HL-60 (cell line): Measurements from ENCODE around the gene PIGBOS1.

Source experiments
- DNase-seq, 2 experiments: peaks; one replicate each; pipeline ENCODE4 v3.0.0-alpha.2; 2010 to 2020; ENCODE audit warnings: low read depth in 1 of 2, low spot score in 1 of 2
- H3K27ac ChIP-seq: fragments of 250-450 bp; sonication (Bioruptor Pico); replicated peaks from 2 replicates; pipeline ENCODE4 v1.5.1; 2020; ENCODE audit warnings: mild to moderate bottlenecking, moderate library complexity
- H3K27me3 ChIP-seq: fragments of 250-450 bp; sonication (Bioruptor Pico); 2 replicates; pipeline ENCODE4 v1.5.1; 2021; ENCODE audit warnings: mild to moderate bottlenecking, moderate library complexity; ENCODE audit not compliant: insufficient read depth, poor library complexity, severe bottlenecking
- H3K4me3 ChIP-seq: replicated peaks from 2 replicates; pipeline ENCODE4 v1.5.1; 2011; ENCODE audit warnings: mild to moderate bottlenecking, control low read depth, low read length; ENCODE audit not compliant: insufficient read depth
- CTCF ChIP-seq: IDR thresholded peaks from one replicate; pipeline ENCODE4 v1.5.1; 2011; ENCODE audit warnings: low read length, control low read depth, inconsistent platforms; ENCODE audit not compliant: insufficient read depth
- GABPA ChIP-seq: IDR thresholded peaks from 2 replicates; pipeline ENCODE4 v1.6.1; 2012; ENCODE audit warnings: low read depth
- POLR2AphosphoS5 ChIP-seq: IDR thresholded peaks from 2 replicates; pipeline ENCODE4 v1.6.1; 2012; ENCODE audit warnings: low read depth
- REST ChIP-seq: IDR thresholded peaks from 2 replicates; pipeline ENCODE4 v1.6.1; 2012; ENCODE audit warnings: low read depth; ENCODE audit not compliant: insufficient replicate concordance
- SPI1 ChIP-seq: IDR thresholded peaks from 2 replicates; pipeline ENCODE4 v1.6.1; 2012; ENCODE audit warnings: low read depth, mild to moderate bottlenecking, borderline replicate concordance
- long read RNA-seq: library from polyadenylated mRNA; unstranded; transcript quantifications from one replicate; pipeline ENCODE4 v2.0.0, GENCODE V29; 2020

PIGBOS1 gene
- long read RNA-seq, transcript PIGBOS1-201 (2 exons, 866 nt) = major isoform, 5 of 9 reads
- long read RNA-seq, partial matches to known transcripts = 0 of 9 reads
- long read RNA-seq, other reads (novel, unspliced or antisense) = 0 of 9 reads

- Histone ChIP-seq H3K27me3 (no peaks in the 10 kb centered on the region), H3K27ac (peak within 1 kb of the TSS; percentile 98), H3K4me3 (peak within 1 kb of the TSS; percentile 89)
- TF ChIP-seq GABPA (peak; percentile 64), SPI1 (peak; percentile 2; the same call in 1 of the 2 replicates), CTCF (no peak), POLR2AphosphoS5 (peak; percentile 94), REST (peak; percentile 54)
- peak; percentile 78 to 93 for DNase-seq
Measured at GRCh38 chr15:55318588-55319494, at the start of gene PIGBOS1, which contains the start of gene PIGB. Gene PIGBOS1 (minus strand): TSS chr15:55319123. CDS start chr15:55317792, 1,331 bp downstream. Gene PIGB (plus strand): TSS chr15:55319222. CDS start chr15:55319251, 29 bp downstream.

- Histone ChIP-seq H3K27ac (no peak overlapping the region), H3K27me3 (no peaks in the 10 kb centered on the region), H3K4me3 (no peak overlapping the region)
- TF ChIP-seq CTCF = no peak
- TF ChIP-seq SPI1 = no peak
- TF ChIP-seq POLR2AphosphoS5 = no peak
- no peak for DNase-seq
Measured at GRCh38 chr15:55366981-55367380, 48.1 kb upstream of the PIGBOS1 start.

GRCh38 chr15:55362641-55363040 is 43.7 kb upstream of the PIGBOS1 start:
- no peak overlapping the region for H3K4me3 ChIP-seq
- H3K27ac ChIP-seq = no peak overlapping the region
- TF ChIP-seq REST (no peak), GABPA (no peak), CTCF (no peak), POLR2AphosphoS5 (no peak), SPI1 (no peak)
- no peak for DNase-seq
- no peaks in the 10 kb centered on the region for H3K27me3 ChIP-seq
